ENCODE results near the gene LLGL2.
A peak's percentile ranks its signal among the peaks of the same experiment; 100 is the strongest.

GRCh38 chr17:75516255-75516618, 9.3 kb upstream of the LLGL2 start, which contains the start of gene TSEN54:
- TF ChIP-seq, protein P1, sequence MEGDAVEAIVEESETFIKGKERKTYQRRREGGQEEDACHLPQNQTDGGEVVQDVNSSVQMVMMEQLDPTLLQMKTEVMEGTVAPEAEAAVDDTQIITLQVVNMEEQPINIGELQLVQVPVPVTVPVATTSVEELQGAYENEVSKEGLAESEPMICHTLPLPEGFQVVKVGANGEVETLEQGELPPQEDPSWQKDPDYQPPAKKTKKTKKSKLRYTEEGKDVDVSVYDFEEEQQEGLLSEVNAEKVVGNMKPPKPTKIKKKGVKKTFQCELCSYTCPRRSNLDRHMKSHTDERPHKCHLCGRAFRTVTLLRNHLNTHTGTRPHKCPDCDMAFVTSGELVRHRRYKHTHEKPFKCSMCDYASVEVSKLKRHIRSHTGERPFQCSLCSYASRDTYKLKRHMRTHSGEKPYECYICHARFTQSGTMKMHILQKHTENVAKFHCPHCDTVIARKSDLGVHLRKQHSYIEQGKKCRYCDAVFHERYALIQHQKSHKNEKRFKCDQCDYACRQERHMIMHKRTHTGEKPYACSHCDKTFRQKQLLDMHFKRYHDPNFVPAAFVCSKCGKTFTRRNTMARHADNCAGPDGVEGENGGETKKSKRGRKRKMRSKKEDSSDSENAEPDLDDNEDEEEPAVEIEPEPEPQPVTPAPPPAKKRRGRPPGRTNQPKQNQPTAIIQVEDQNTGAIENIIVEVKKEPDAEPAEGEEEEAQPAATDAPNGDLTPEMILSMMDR (IDR thresholded peaks at IDR 0.05), result no peak
- TF ChIP-seq POLR2A (IDR thresholded peaks at IDR 0.05), result peak in 1 of 2 donors; percentile 64

All from thyroid gland (tissue), 4 donors.